IPS DF 6.9 (cell line): ENCODE data around the gene WDR90.

Source experiments
- DNase-seq: peaks from one replicate; pipeline ENCODE4 v3.0.0-alpha.2; 2013; ENCODE audit warnings: low read depth, low spot score
- H3K27ac ChIP-seq: one replicate; pipeline ENCODE4 v1.5.1; 2013; ENCODE audit warnings: low read length, control low read depth
- H3K27me3 ChIP-seq: 2 replicates; pipeline ENCODE4 v1.6.1; 2013; ENCODE audit warnings: mild to moderate bottlenecking, low read length; ENCODE audit not compliant: control insufficient read depth, insufficient read depth
- H3K36me3 ChIP-seq: 2 replicates; pipeline ENCODE4 v1.6.1; 2013; ENCODE audit warnings: low read length; ENCODE audit not compliant: control insufficient read depth, insufficient read depth
- H3K4me1 ChIP-seq: 2 replicates; pipeline ENCODE4 v1.6.1; 2013; ENCODE audit warnings: low read length; ENCODE audit not compliant: control insufficient read depth, insufficient read depth
- H3K4me3 ChIP-seq: 2 replicates; pipeline ENCODE4 v1.5.1; 2013; ENCODE audit warnings: mild to moderate bottlenecking, low read length
- H3K9me3 ChIP-seq: 2 replicates; pipeline ENCODE4 v1.6.1; 2013; ENCODE audit warnings: low read length, inconsistent platforms; ENCODE audit not compliant: control insufficient read depth, insufficient read depth
- WGBS: extraction: QIAGEN DNeasy Blood & Tissue Kit; methylation state at CpG from one replicate; pipeline ENCODE4 v1.1.7; 2013; ENCODE audit warnings: mixed read lengths, missing lambda C conversion rate; ENCODE audit not compliant: insufficient read length, insufficient coverage; 5-methylcytosine and 5-hydroxymethylcytosine counted together

WDR90 gene

GRCh38 chr16:648781-649589, at the start of gene WDR90:
WDR90 (plus strand) TSS chr16:649365; CDS start chr16:649417, 52 bp downstream.
- H3K4me1 ChIP-seq, result peaks cover 2% of the 10 kb centered on the region; the same call in 1 of the 2 replicates
- peak within 1 kb of the TSS; percentile 61 for H3K4me3 ChIP-seq
- no peaks in the 10 kb centered on the region; the same call in 1 of the 2 replicates for H3K36me3 ChIP-seq
- H3K27me3 ChIP-seq, result no peaks in the 10 kb centered on the region
- no CpG with 5 or more reads among the region's 91 CpGs for WGBS
- DNase-seq, result no peak
- no peaks in the 10 kb centered on the region for H3K9me3 ChIP-seq
- H3K27ac ChIP-seq, result no peak within 1 kb of the TSS

- Histone ChIP-seq H3K4me3 (no peak overlapping the region), H3K27me3 (no peaks in the 10 kb centered on the region), H3K27ac (no peak overlapping the region), H3K9me3 (no peaks in the 10 kb centered on the region), H3K36me3 (peaks cover 6% of the 10 kb centered on the region; the same call in 1 of the 2 replicates), H3K4me1 (peaks cover 1% of the 10 kb centered on the region; the same call in 1 of the 2 replicates)
- no peak for DNase-seq
- WGBS, result no CpG with 5 or more reads among the region's 7 CpGs
Measured at GRCh38 chr16:600781-601180, 48.4 kb upstream of the WDR90 start.

GRCh38 chr16:603933-604332, 45.2 kb upstream of the WDR90 start:
- no peak overlapping the region for H3K4me3 ChIP-seq
- DNase-seq, result no peak
- H3K27ac ChIP-seq, result no peak overlapping the region
- WGBS, result no CpG with 5 or more reads among the region's 5 CpGs
- no peaks in the 10 kb centered on the region for H3K9me3 ChIP-seq
- no peaks in the 10 kb centered on the region for H3K27me3 ChIP-seq
- peaks cover 1% of the 10 kb centered on the region; the same call in 1 of the 2 replicates for H3K4me1 ChIP-seq
- H3K36me3 ChIP-seq, result peaks cover 3% of the 10 kb centered on the region; the same call in 1 of the 2 replicates

- no peak overlapping the region for H3K27ac ChIP-seq
- no peaks in the 10 kb centered on the region for H3K9me3 ChIP-seq
- no CpG with 5 or more reads among the region's 22 CpGs for WGBS
- no peaks in the 10 kb centered on the region for H3K4me1 ChIP-seq
- H3K36me3 ChIP-seq, result no peaks in the 10 kb centered on the region
- no peaks in the 10 kb centered on the region for H3K27me3 ChIP-seq
- no peak for DNase-seq
- no peak overlapping the region for H3K4me3 ChIP-seq
Measured at GRCh38 chr16:606656-607307, 42.4 kb upstream of the WDR90 start.

- Histone ChIP-seq H3K27ac (no peak overlapping the region), H3K4me1 (no peaks in the 10 kb centered on the region), H3K9me3 (no peaks in the 10 kb centered on the region), H3K27me3 (no peaks in the 10 kb centered on the region), H3K36me3 (no peaks in the 10 kb centered on the region), H3K4me3 (no peak overlapping the region)
- no peak for DNase-seq
- WGBS, result no CpG with 5 or more reads among the region's 10 CpGs
Measured at GRCh38 chr16:608019-608418, 41.1 kb upstream of the WDR90 start.

GRCh38 chr16:609316-609715, 39.8 kb upstream of the WDR90 start:
- H3K36me3 ChIP-seq, result no peaks in the 10 kb centered on the region; the same call in 1 of the 2 replicates
- H3K4me3 ChIP-seq, result no peak overlapping the region
- no peaks in the 10 kb centered on the region for H3K9me3 ChIP-seq
- no peaks in the 10 kb centered on the region for H3K27me3 ChIP-seq
- H3K27ac ChIP-seq, result no peak overlapping the region
- WGBS, result no CpG with 5 or more reads among the region's 13 CpGs
- no peak for DNase-seq
- no peaks in the 10 kb centered on the region for H3K4me1 ChIP-seq

- Histone ChIP-seq H3K9me3 (no peaks in the 10 kb centered on the region), H3K27ac (no peak overlapping the region), H3K36me3 (peaks cover 2% of the 10 kb centered on the region; the same call in 1 of the 2 replicates), H3K4me3 (no peak overlapping the region), H3K4me1 (no peaks in the 10 kb centered on the region), H3K27me3 (no peaks in the 10 kb centered on the region)
- no CpG with 5 or more reads among the region's 14 CpGs for WGBS
- DNase-seq, result no peak
Measured at GRCh38 chr16:609984-610383, 39.2 kb upstream of the WDR90 start.

- no peak for DNase-seq
- no peaks in the 10 kb centered on the region for H3K4me1 ChIP-seq
- no peak overlapping the region for H3K4me3 ChIP-seq
- H3K27me3 ChIP-seq, result no peaks in the 10 kb centered on the region
- no CpG with 5 or more reads among the region's 28 CpGs for WGBS
- H3K9me3 ChIP-seq, result no peaks in the 10 kb centered on the region
- H3K27ac ChIP-seq, result no peak overlapping the region
- peaks cover 2% of the 10 kb centered on the region; the same call in 1 of the 2 replicates for H3K36me3 ChIP-seq
Measured at GRCh38 chr16:610513-611381, 38.4 kb upstream of the WDR90 start.

- Histone ChIP-seq H3K9me3 (no peaks in the 10 kb centered on the region), H3K4me1 (no peaks in the 10 kb centered on the region), H3K4me3 (no peak overlapping the region), H3K27ac (no peak overlapping the region), H3K27me3 (no peaks in the 10 kb centered on the region), H3K36me3 (peaks cover 2% of the 10 kb centered on the region; the same call in 1 of the 2 replicates)
- no CpG with 5 or more reads among the region's 13 CpGs for WGBS
- no peak for DNase-seq
Measured at GRCh38 chr16:615122-615521, 34.0 kb upstream of the WDR90 start.
